ENCODE results near the gene RAPGEF1.

The RAPGEF1 gene

DNA sequence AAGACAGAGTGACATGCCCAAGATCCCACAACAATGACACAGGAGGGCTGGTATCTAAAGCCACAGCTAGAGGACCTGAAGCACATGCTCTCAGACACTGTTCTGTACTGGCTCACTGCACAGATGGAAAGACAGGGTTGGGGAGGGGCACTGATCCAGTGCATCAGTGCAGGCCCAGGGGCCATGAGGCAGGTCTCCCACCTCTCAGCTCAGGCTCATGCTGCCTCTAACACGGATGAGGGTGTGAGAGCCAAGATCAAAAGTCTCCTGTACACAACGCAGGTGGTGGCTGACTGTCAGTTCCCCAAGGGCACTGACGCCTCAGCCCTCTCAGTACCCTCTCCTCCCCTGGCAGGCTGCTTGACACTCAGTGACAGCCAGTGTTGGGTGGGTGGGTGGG, 10.9 kb downstream of the RAPGEF1 start:
- no peak overlapping the region for H3K4me3 ChIP-seq (ENCODE audit: low read depth, low read length)
- TF ChIP-seq, protein P1, sequence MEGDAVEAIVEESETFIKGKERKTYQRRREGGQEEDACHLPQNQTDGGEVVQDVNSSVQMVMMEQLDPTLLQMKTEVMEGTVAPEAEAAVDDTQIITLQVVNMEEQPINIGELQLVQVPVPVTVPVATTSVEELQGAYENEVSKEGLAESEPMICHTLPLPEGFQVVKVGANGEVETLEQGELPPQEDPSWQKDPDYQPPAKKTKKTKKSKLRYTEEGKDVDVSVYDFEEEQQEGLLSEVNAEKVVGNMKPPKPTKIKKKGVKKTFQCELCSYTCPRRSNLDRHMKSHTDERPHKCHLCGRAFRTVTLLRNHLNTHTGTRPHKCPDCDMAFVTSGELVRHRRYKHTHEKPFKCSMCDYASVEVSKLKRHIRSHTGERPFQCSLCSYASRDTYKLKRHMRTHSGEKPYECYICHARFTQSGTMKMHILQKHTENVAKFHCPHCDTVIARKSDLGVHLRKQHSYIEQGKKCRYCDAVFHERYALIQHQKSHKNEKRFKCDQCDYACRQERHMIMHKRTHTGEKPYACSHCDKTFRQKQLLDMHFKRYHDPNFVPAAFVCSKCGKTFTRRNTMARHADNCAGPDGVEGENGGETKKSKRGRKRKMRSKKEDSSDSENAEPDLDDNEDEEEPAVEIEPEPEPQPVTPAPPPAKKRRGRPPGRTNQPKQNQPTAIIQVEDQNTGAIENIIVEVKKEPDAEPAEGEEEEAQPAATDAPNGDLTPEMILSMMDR (IDR thresholded peaks at IDR 0.05; ENCODE audit: low read depth, low read length): no peak

- TF ChIP-seq, protein P1 (IDR thresholded peaks at IDR 0.05; ENCODE audit: low read depth, low read length): no peak
- H3K4me3 ChIP-seq (ENCODE audit: low read depth, low read length): no peak overlapping the region
Measured at GRCh38 chr9:131728546-131728910, 11.3 kb downstream of the RAPGEF1 start.

DNA sequence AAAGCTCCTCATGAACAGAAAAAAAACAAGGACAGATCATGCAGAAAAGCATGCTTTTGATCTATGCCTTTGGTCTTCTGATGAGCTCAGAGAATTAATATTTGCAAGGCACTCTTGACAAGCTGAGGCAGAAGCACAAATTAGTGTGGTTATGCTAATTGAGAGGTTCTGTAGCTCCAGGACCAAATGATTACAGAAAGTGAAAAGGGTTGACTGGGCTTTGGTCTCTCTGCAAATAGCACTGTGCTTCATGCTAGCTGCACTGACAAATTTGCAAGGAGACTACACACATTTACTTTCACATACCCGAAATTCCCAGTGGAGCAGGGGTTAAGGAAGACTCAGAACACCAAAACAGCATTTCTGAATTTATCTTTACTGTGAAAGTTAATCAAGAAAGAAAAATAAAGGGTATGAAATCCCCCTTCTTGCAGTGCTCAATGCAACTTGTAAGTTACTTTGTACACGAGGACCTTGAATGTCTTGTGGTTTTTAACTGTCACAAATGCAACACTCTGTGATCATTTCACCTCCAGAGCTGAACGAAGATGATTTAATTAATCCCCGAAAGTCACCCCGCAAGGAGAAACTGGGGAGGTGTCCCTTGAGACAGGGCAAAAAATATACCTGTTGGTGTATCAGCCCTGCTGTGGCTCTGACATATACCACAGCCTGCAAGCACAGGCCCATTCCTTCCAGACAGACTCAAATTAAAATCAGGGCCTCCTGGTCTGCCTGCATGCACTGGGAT, 11.9 kb downstream of the RAPGEF1 start:
- TF ChIP-seq, protein P1 (IDR thresholded peaks at IDR 0.05; ENCODE audit: low read depth, low read length): no peak
- no peak overlapping the region for H3K4me3 ChIP-seq (ENCODE audit: low read depth, low read length)

DNA sequence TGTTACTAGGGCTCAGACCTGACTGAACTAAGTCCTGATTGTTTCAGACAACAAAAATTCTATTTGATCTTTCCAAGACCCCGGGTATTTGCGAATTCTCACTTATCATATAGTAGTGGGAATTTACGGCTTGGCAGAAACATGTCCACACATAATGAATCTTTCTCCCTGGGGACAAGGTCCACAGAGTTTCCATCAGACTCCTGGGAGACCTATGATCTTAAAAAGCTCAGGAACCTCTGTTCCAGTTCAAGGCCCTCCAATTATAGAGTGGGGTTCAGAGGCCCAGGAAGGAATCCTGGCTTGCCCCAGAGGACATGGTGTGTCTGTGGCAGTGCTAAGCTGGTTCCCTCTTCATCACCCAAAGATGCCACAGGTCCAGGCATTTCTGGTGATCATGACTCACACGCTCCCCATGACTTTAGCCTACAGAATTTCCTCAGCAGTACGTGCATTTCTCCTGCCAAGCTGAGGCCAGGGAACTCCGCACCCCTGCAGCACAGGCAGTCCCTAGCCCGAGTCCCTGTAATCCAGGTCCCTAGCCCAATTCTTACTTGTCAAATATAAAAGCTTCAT, 12.6 kb downstream of the RAPGEF1 start:
- H3K4me3 ChIP-seq (ENCODE audit: low read depth, low read length): no peak overlapping the region
- TF ChIP-seq, protein P1 (IDR thresholded peaks at IDR 0.05; ENCODE audit: low read depth, low read length): no peak

DNA sequence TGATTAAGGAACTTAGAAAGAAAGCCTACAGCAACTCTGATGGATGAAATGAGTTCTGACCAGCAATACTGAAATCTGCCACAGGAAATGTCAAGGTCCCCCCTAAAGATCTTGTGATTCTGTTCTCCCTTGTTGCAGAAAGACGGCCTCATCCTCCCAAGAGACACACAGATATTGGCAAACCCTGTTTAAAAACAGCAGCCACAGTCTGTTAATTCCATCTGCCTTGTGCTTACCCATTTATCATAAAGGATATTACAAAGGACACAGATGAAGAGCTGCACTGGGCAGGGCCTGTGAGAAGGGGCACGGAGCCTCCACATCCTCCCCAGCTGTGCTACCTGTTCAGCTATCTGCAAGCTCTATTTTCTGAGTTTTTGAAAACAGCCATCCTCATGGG, 15.2 kb downstream of the RAPGEF1 start:
- H3K4me3 ChIP-seq (ENCODE audit: low read depth, low read length): no peak overlapping the region
- TF ChIP-seq, protein P1 (IDR thresholded peaks at IDR 0.05; ENCODE audit: low read depth, low read length): no peak

- TF ChIP-seq, protein P1 (IDR thresholded peaks at IDR 0.05; ENCODE audit: low read depth, low read length): no peak
- H3K4me3 ChIP-seq (ENCODE audit: low read depth, low read length): no peak overlapping the region
Measured at GRCh38 chr9:131723632-131724031, 16.2 kb downstream of the RAPGEF1 start.

GRCh38 chr9:131722255-131722654, 17.6 kb downstream of the RAPGEF1 start:
- TF ChIP-seq, protein P1 (IDR thresholded peaks at IDR 0.05; ENCODE audit: low read depth, low read length): no peak
- H3K4me3 ChIP-seq (ENCODE audit: low read depth, low read length): no peak overlapping the region
